Thoracic aorta (tissue), 2 donors: ENCODE data around the gene MELK. TPM values are rescaled to one million over a fixed set of nuclear protein-coding genes. Genes with fewer than 3 reads are reported as not detected.

Source experiments
- ATAC-seq: fragments of 150-250 bp; one replicate; pipeline ENCODE4 v1.8.0; 2017; ENCODE audit warnings: low read depth; ENCODE audit not compliant: insufficient number of reproducible peaks, low FRiP score
- DNase-seq: peaks from one replicate; pipeline ENCODE4 v3.0.0-alpha.2; 2020; ENCODE audit warnings: low spot score
- H3K27ac ChIP-seq, 2 donors: fragments of 200-600 bp; sonication (generic); 1 replicate in 1 of 2; 2 replicates in 1 of 2; pipeline ENCODE4 v1.5.1; 2016; ENCODE audit warnings: mild to moderate bottlenecking in 2 of 2, moderate library complexity in 2 of 2
- H3K27me3 ChIP-seq: fragments of 200-600 bp; sonication (generic); replicated peaks from 2 replicates; pipeline ENCODE4 v1.6.0; 2016; ENCODE audit warnings: mild to moderate bottlenecking; ENCODE audit not compliant: insufficient read depth
- H3K36me3 ChIP-seq: fragments of 200-600 bp; sonication (generic); one replicate; pipeline ENCODE4 v1.5.1; 2016
- H3K4me1 ChIP-seq, 2 donors: fragments of 200-600 bp; sonication (generic); 1 replicate in 1 of 2; 2 replicates in 1 of 2; pipeline versions ENCODE4 v1.5.1 to v1.6.0; 2016; ENCODE audit warnings: low read depth in 2 of 2, mild to moderate bottlenecking in 1 of 2; ENCODE audit not compliant: control insufficient read depth in 1 of 2
- H3K4me3 ChIP-seq: fragments of 200-600 bp; sonication (generic); 2 replicates; pipeline ENCODE4 v1.5.1; 2016; ENCODE audit warnings: mild to moderate bottlenecking
- H3K9me3 ChIP-seq: fragments of 200-600 bp; sonication (generic); 2 replicates; pipeline ENCODE4 v1.5.1; 2016
- CTCF ChIP-seq: fragments of 200-600 bp; sonication (generic); IDR thresholded peaks from one replicate; pipeline ENCODE4 v1.5.1; 2019; ENCODE audit warnings: antibody characterized with exemption
- total RNA-seq, 2 donors: library from RNA; depleted of rRNA; stranded (reverse); fragments of >200 nt; gene quantifications; one replicate each; pipeline versions ENCODE4 v1.1.0 to v1.2.3, GENCODE V29; 2016

The MELK gene
- total RNA-seq, 2 donors from 2014 or later = 2.2 TPM; not detected in 1

GRCh38 chr9:36625006-36625615 is 52.4 kb downstream of the MELK start:
- TF ChIP-seq CTCF = no peak
- DNase-seq = peak; percentile 20
- peak; percentile 71 for ATAC-seq
- peak overlapping the region; percentile 29 to 58 for H3K27ac ChIP-seq
- no peaks in the 10 kb centered on the region for H3K36me3 ChIP-seq
- no peaks in the 10 kb centered on the region for H3K27me3 ChIP-seq
- no peaks in the 10 kb centered on the region for H3K9me3 ChIP-seq
- H3K4me1 ChIP-seq = peaks cover 7 to 13% of the 10 kb centered on the region in 2 donors
- no peak overlapping the region for H3K4me3 ChIP-seq

GRCh38 chr9:36632892-36633291 is 60.2 kb downstream of the MELK start:
- ATAC-seq = no peak

GRCh38 chr9:36637491-36638270 is 65.0 kb downstream of the MELK start:
- Histone ChIP-seq H3K4me3 (no peak overlapping the region), H3K4me1 (no peaks in the 10 kb centered on the region), H3K27me3 (no peaks in the 10 kb centered on the region), H3K36me3 (no peaks in the 10 kb centered on the region), H3K27ac (no peak overlapping the region), H3K9me3 (no peaks in the 10 kb centered on the region)
- no peak for DNase-seq
- no peak for TF ChIP-seq CTCF
- no peak for ATAC-seq

More at GRCh38 chr9:36632892-36633291, 60.2 kb downstream of the MELK start:
- Histone ChIP-seq H3K4me1 (no peaks in the 10 kb centered on the region), H3K4me3 (no peak overlapping the region), H3K9me3 (no peaks in the 10 kb centered on the region), H3K36me3 (no peaks in the 10 kb centered on the region), H3K27ac (no peak overlapping the region), H3K27me3 (no peaks in the 10 kb centered on the region)
- TF ChIP-seq CTCF = peak; percentile 32
- no peak for DNase-seq

GRCh38 chr9:36640771-36641381 is 68.2 kb downstream of the MELK start:
- ATAC-seq (no peak), DNase-seq (no peak)
- no peaks in the 10 kb centered on the region for H3K36me3 ChIP-seq
- no peak overlapping the region for H3K4me3 ChIP-seq
- no peaks in the 10 kb centered on the region for H3K9me3 ChIP-seq
- TF ChIP-seq CTCF = no peak
- no peaks in the 10 kb centered on the region for H3K27me3 ChIP-seq
- H3K4me1 ChIP-seq = no peaks in the 10 kb centered on the region
- H3K27ac ChIP-seq = no peak overlapping the region

GRCh38 chr9:36642817-36643216 is 70.1 kb downstream of the MELK start:
- H3K36me3 ChIP-seq = no peaks in the 10 kb centered on the region
- DNase-seq (no peak), ATAC-seq (no peak)
- TF ChIP-seq CTCF = no peak
- no peaks in the 10 kb centered on the region for H3K4me1 ChIP-seq
- no peak overlapping the region for H3K27ac ChIP-seq
- no peaks in the 10 kb centered on the region for H3K27me3 ChIP-seq
- no peak overlapping the region for H3K4me3 ChIP-seq
- no peaks in the 10 kb centered on the region for H3K9me3 ChIP-seq
